Left kidney (tissue), 2 donors: Measurements from ENCODE around the gene STIM2. TPM values are rescaled to one million over a fixed set of nuclear protein-coding genes. Genes with fewer than 3 reads are reported as not detected.
A peak's percentile ranks its signal among the peaks of the same experiment; 100 is the strongest.

ENCODE experiments used
- DNase-seq: peaks from one replicate; pipeline ENCODE4 v3.0.0-alpha.2; 2013
- polyA plus RNA-seq: library from polyadenylated mRNA; unstranded; fragments of 120-200 nt; gene quantifications from one replicate; pipeline ENCODE4 v1.2.1, GENCODE V29; 2013; ENCODE audit not compliant: insufficient read length

STIM2 gene
- polyA plus RNA-seq, 1 donor = 44.3 TPM

- DNase-seq = no peak
Observed at GRCh38 chr4:26836539-26836938, 24.1 kb upstream of the STIM2 start.

- no peak for DNase-seq
Observed at GRCh38 chr4:26837993-26838842, 22.4 kb upstream of the STIM2 start.

- DNase-seq = no peak
Observed at GRCh38 chr4:26839016-26839415, 21.6 kb upstream of the STIM2 start.

- no peak for DNase-seq
Observed at GRCh38 chr4:26839534-26839951, 21.1 kb upstream of the STIM2 start.

- DNase-seq = no peak
Observed at GRCh38 chr4:26840786-26841185, 19.9 kb upstream of the STIM2 start.

GRCh38 chr4:26842911-26843310 is 17.7 kb upstream of the STIM2 start:
- DNase-seq = no peak

- DNase-seq = no peak
Observed at GRCh38 chr4:26850528-26850927, 10.1 kb upstream of the STIM2 start.

- no peak for DNase-seq
Observed at GRCh38 chr4:26851129-26851528, 9.5 kb upstream of the STIM2 start.

GRCh38 chr4:26854701-26855100 is 5.9 kb upstream of the STIM2 start:
- no peak for DNase-seq

- DNase-seq = no peak
Observed at GRCh38 chr4:26856906-26857277, 3.7 kb upstream of the STIM2 start.

- DNase-seq = peak; percentile 83
Observed at GRCh38 chr4:26857278-26858034, 3.2 kb upstream of the STIM2 start.

- DNase-seq = no peak
Observed at GRCh38 chr4:26858035-26858918, 2.4 kb upstream of the STIM2 start.

GRCh38 chr4:26858947-26859401 is 1.7 kb upstream of the STIM2 start:
- DNase-seq = no peak

- no peak for DNase-seq
Observed at GRCh38 chr4:26859762-26860156, 882 bp upstream of the STIM2 start.

- DNase-seq = no peak
Observed at GRCh38 chr4:26860922-26861433, 337 bp downstream of the STIM2 start.

GRCh38 chr4:26861434-26862186 is 969 bp downstream of the STIM2 start:
- peak; percentile 61 for DNase-seq

- no peak for DNase-seq
Observed at GRCh38 chr4:26862381-26862915, 1.8 kb downstream of the STIM2 start.

- no peak for DNase-seq
Observed at GRCh38 chr4:26863512-26863911, 2.9 kb downstream of the STIM2 start.

- no peak for DNase-seq
Observed at GRCh38 chr4:26864899-26865298, 4.3 kb downstream of the STIM2 start.

GRCh38 chr4:26866203-26866602 is 5.6 kb downstream of the STIM2 start:
- no peak for DNase-seq

- DNase-seq = no peak
Observed at GRCh38 chr4:26866781-26867180, 6.1 kb downstream of the STIM2 start.
